ENCODE measurements around the gene MKLN1.

GRCh38 chr7:131544021-131544420, 216.3 kb downstream of the MKLN1 start:
- TF ChIP-seq CTCF (IDR thresholded peaks at IDR 0.05): no peak
- TF ChIP-seq POLR2A (IDR thresholded peaks at IDR 0.05): no peak
- TF ChIP-seq POLR2AphosphoS5 (IDR thresholded peaks at IDR 0.05): no peak
